Stimulated activated CD4-positive, alpha-beta T cell treated with anti-CD3 and anti-CD28 coated beads, TNF-alpha, amount 100 ng/mL, for 4 hours (primary cell): ENCODE data around the gene HLA-G.
A peak's percentile ranks its signal among the peaks of the same experiment; 100 is the strongest.

Source experiments
- DNase-seq, 3 experiments: peaks; one replicate each; pipeline ENCODE4 v3.0.0-alpha.2; 2020; ENCODE audit warnings: low read depth in 3 of 3

Gene HLA-G

GRCh38 chr6:29816030-29816429 is 11.6 kb upstream of the HLA-G start:
- DNase-seq, result no peak

GRCh38 chr6:29818892-29819291 is 8.7 kb upstream of the HLA-G start:
- no peak for DNase-seq

GRCh38 chr6:29824144-29824543 is 3.5 kb upstream of the HLA-G start:
- DNase-seq, result no peak

GRCh38 chr6:29825848-29826247 is 1.8 kb upstream of the HLA-G start:
- DNase-seq, result no peak

- no peak for DNase-seq
Observed at GRCh38 chr6:29826271-29826670, 1.4 kb upstream of the HLA-G start.

GRCh38 chr6:29828471-29828797 is 809 bp downstream of the HLA-G start:
- DNase-seq, result no peak

- DNase-seq, result no peak
Observed at GRCh38 chr6:29829766-29830165, 2.1 kb downstream of the HLA-G start.

GRCh38 chr6:29830409-29830808 is 2.8 kb downstream of the HLA-G start:
- no peak for DNase-seq

- no peak for DNase-seq
Observed at GRCh38 chr6:29831776-29832175, 4.2 kb downstream of the HLA-G start.

GRCh38 chr6:29834564-29835436 is 7.2 kb downstream of the HLA-G start:
- DNase-seq, result peak in 2 of 3 experiments; percentile 25 to 33

- no peak for DNase-seq
Observed at GRCh38 chr6:29839917-29840316, 12.3 kb downstream of the HLA-G start.

- no peak for DNase-seq
Observed at GRCh38 chr6:29841030-29841429, 13.4 kb downstream of the HLA-G start.

GRCh38 chr6:29845405-29846006 is 17.9 kb downstream of the HLA-G start:
- DNase-seq, result peak in 2 of 3 experiments; percentile 32 to 36

- peak; percentile 73 to 80 (median 75) for DNase-seq
Observed at GRCh38 chr6:29847871-29848630, 20.4 kb downstream of the HLA-G start.

GRCh38 chr6:29850011-29850553 is 22.5 kb downstream of the HLA-G start:
- no peak for DNase-seq

GRCh38 chr6:29851190-29851589 is 23.6 kb downstream of the HLA-G start:
- no peak for DNase-seq

- DNase-seq, result no peak
Observed at GRCh38 chr6:29853245-29853644, 25.6 kb downstream of the HLA-G start.

GRCh38 chr6:29858006-29858405 is 30.4 kb downstream of the HLA-G start:
- DNase-seq, result no peak

GRCh38 chr6:29861521-29862255 is 34.1 kb downstream of the HLA-G start:
- no peak for DNase-seq

GRCh38 chr6:29864037-29864810 is 36.6 kb downstream of the HLA-G start:
- no peak for DNase-seq

GRCh38 chr6:29865631-29866030 is 38.0 kb downstream of the HLA-G start:
- DNase-seq, result no peak
